ENCODE data around the gene USP44. TPM values are rescaled to one million over a fixed set of nuclear protein-coding genes. Genes with fewer than 3 reads are reported as not detected.

USP44 gene
- total RNA-seq, 1 experiment from 2014 or later: 0.17 TPM

DNA sequence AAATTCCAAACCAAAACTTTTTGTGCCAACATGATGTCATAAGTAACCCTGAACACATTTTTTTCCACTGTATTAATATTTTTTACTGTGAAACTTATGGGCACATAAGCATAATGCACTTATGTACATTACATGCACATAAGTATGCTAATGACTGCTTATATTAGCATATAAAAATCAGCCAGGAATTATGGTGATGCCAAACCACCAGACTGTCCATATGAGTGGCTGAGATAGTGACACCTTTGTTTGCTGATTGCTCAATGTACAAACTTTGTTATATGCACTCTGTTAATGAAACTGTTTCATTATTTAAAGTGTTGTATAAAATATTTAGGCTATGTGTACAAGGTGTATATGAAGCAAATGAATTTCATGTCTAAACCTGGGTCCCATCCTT, 32.3 kb downstream of the USP44 start:
- peaks cover 3 to 7% of the 10 kb centered on the region in 2 experiments for H3K36me3 ChIP-seq (ENCODE audit: control insufficient read depth in 1 of 2, insufficient read depth in 2 of 2, low read length in 2 of 2)
- H3K9me2 ChIP-seq (ENCODE audit: insufficient read depth): no peaks in the 10 kb centered on the region
- DNase-seq (ENCODE audit: low read depth, low spot score) (no peak), ATAC-seq (no peak)
- no peaks in the 10 kb centered on the region for H4K20me1 ChIP-seq (ENCODE audit: insufficient read depth)
- no peak overlapping the region for H3K4me3 ChIP-seq (replicated peaks in 1 of 2; ENCODE audit: low read depth in 1 of 2, low read length in 2 of 2)
- no peaks in the 10 kb centered on the region for H3K4me1 ChIP-seq (ENCODE audit: control insufficient read depth in 1 of 2, insufficient read depth in 2 of 2, low read length in 2 of 2)
- CTCF ChIA-PET: no interaction called here
- H3K9me3 ChIP-seq (ENCODE audit: control insufficient read depth in 1 of 2, insufficient read depth in 1 of 2, low read depth in 1 of 2, low read length in 2 of 2): no peaks in the 10 kb centered on the region
- H3K4me2 ChIP-seq (ENCODE audit: low read length): no peak overlapping the region
- H3K9ac ChIP-seq (ENCODE audit: low read length): no peak overlapping the region
- no peak overlapping the region for H2AFZ ChIP-seq (ENCODE audit: low read depth, low read length, poor library complexity, severe bottlenecking)
- RAD21 ChIA-PET (ENCODE audit: low non-redundant PET in 1 of 2, low total read pairs in 2 of 2, uncharacterized antibody in 2 of 2, unreplicated experiment in 2 of 2): no interaction called here
- no TSS peak for BruUV-seq (replicated peaks)
- H3K79me2 ChIP-seq (ENCODE audit: insufficient read depth, low read length): no peaks in the 10 kb centered on the region
- intact Hi-C loops (cut with micrococcal nuclease): no loop called here
- POLR2A ChIA-PET: no interaction called here
- H3K27me3 ChIP-seq (ENCODE audit: insufficient read depth, low read length): no peaks in the 10 kb centered on the region
- TF ChIP-seq RAD21 (IDR thresholded peaks at IDR 0.05; ENCODE audit: low read depth) (no peak), SRF (IDR thresholded peaks at IDR 0.05; ENCODE audit: low read depth) (no peak), ZFX (IDR thresholded peaks at IDR 0.05) (no peak), TCF7L2 (IDR thresholded peaks at IDR 0.05; ENCODE audit: borderline replicate concordance, extremely low read depth, insufficient read depth, insufficient read length) (no peak), EGR1 (IDR thresholded peaks at IDR 0.05; ENCODE audit: low read depth) (no peak), SP1 (IDR thresholded peaks at IDR 0.05; ENCODE audit: low read depth) (no peak), POLR2A (IDR thresholded peaks at IDR 0.05; ENCODE audit: borderline replicate concordance, extremely low read depth, insufficient read depth, insufficient read length) (no peak), POLR2AphosphoS5 (IDR thresholded peaks at IDR 0.05; ENCODE audit: low read depth, low read length) (no peak)
- H3K27ac ChIP-seq (ENCODE audit: low read depth, low read length): no peak overlapping the region

- Histone ChIP-seq H3K9me3 (ENCODE audit: control insufficient read depth in 1 of 2, insufficient read depth in 1 of 2, low read depth in 1 of 2, low read length in 2 of 2) (no peaks in the 10 kb centered on the region), H3K9me2 (ENCODE audit: insufficient read depth) (no peaks in the 10 kb centered on the region), H3K4me2 (ENCODE audit: low read length) (no peak overlapping the region), H3K79me2 (ENCODE audit: insufficient read depth, low read length) (no peaks in the 10 kb centered on the region; the same call in 1 of the 2 replicates), H3K27ac (ENCODE audit: low read depth, low read length) (no peak overlapping the region), H4K20me1 (ENCODE audit: insufficient read depth) (no peaks in the 10 kb centered on the region), H3K27me3 (ENCODE audit: insufficient read depth, low read length) (no peaks in the 10 kb centered on the region), H3K36me3 (ENCODE audit: control insufficient read depth in 1 of 2, insufficient read depth in 2 of 2, low read length in 2 of 2) (peaks cover 20 to 21% of the 10 kb centered on the region in 2 experiments), H3K9ac (ENCODE audit: low read length) (no peak overlapping the region), H2AFZ (ENCODE audit: low read depth, low read length, poor library complexity, severe bottlenecking) (no peak overlapping the region), H3K4me3 (replicated peaks in 1 of 2; ENCODE audit: low read depth in 1 of 2, low read length in 2 of 2) (no peak overlapping the region), H3K4me1 (ENCODE audit: control insufficient read depth in 1 of 2, insufficient read depth in 2 of 2, low read length in 2 of 2) (no peaks in the 10 kb centered on the region)
- no peak for ATAC-seq
- POLR2A ChIA-PET: interaction anchor here (0.9 kb wide), 1 partner anchor 44 kb away, joined by 3 read pairs; the partner anchor contains the start of gene METAP2
- no TSS peak for BruUV-seq (replicated peaks)
- intact Hi-C loops (cut with micrococcal nuclease): no loop called here
- no peak for DNase-seq (ENCODE audit: low read depth, low spot score)
- RAD21 ChIA-PET (ENCODE audit: low non-redundant PET in 1 of 2, low total read pairs in 2 of 2, uncharacterized antibody in 2 of 2, unreplicated experiment in 2 of 2): no interaction called here
- CTCF ChIA-PET: no interaction called here
- no peak for TF ChIP-seq YY1 (IDR thresholded peaks at IDR 0.05; ENCODE audit: extremely low read depth, insufficient replicate concordance, low read depth, low read length)
- TF ChIP-seq ZNF274 (IDR thresholded peaks at IDR 0.05; ENCODE audit: low read depth, low read length): no peak
- no peak for TF ChIP-seq RAD21 (IDR thresholded peaks at IDR 0.05; ENCODE audit: low read depth)
- TF ChIP-seq ELF1 (IDR thresholded peaks at IDR 0.05; ENCODE audit: borderline replicate concordance, low read depth): no peak
- TF ChIP-seq CBX3 (IDR thresholded peaks at IDR 0.05; ENCODE audit: low read depth): no peak
- TF ChIP-seq, protein P1, sequence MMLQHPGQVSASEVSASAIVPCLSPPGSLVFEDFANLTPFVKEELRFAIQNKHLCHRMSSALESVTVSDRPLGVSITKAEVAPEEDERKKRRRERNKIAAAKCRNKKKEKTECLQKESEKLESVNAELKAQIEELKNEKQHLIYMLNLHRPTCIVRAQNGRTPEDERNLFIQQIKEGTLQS (IDR thresholded peaks at IDR 0.05): no peak
- TF ChIP-seq FOSL1 (IDR thresholded peaks at IDR 0.05; ENCODE audit: low read depth): no peak
- no peak for TF ChIP-seq EZH2 (IDR thresholded peaks at IDR 0.05)
- no peak for TF ChIP-seq SIN3A (IDR thresholded peaks at IDR 0.05; ENCODE audit: low read depth)
- no peak for TF ChIP-seq POLR2AphosphoS5 (IDR thresholded peaks at IDR 0.05; ENCODE audit: low read depth, low read length)
Measured at GRCh38 chr12:95517246-95517645, 34.0 kb downstream of the USP44 start.
